ENCODE measurements around the gene LIMK2.
"Not testable (repeated sequence)": the region's sequence is repeated elsewhere in the genome, so short reads cannot be mapped to it uniquely, and the experiment has no call there.

The LIMK2 gene

GRCh38 chr22:31187627-31188026, 24.5 kb upstream of the LIMK2 start:
- peaks cover 64% of the 10 kb centered on the region for H3K36me3 ChIP-seq (ENCODE audit: control insufficient read depth, insufficient read depth, low read length)
- no peak overlapping the region for H3K4me3 ChIP-seq (ENCODE audit: extremely low read depth, insufficient read depth, low read length, poor library complexity, severe bottlenecking)
- 90 to 100% methylated on average over 3 to 4 of the region's 6 CpGs for WGBS, 2 experiments (ENCODE audit: insufficient coverage in 2 of 2)
- H3K9me3 ChIP-seq (ENCODE audit: control insufficient read depth, low read length), result no peaks in the 10 kb centered on the region
- H3K4me1 ChIP-seq (ENCODE audit: control insufficient read depth, insufficient read depth, low read length, poor library complexity, severe bottlenecking), result no peaks in the 10 kb centered on the region
- H3K27ac ChIP-seq (ENCODE audit: low read depth, low read length, severe bottlenecking), result no peak overlapping the region

- H3K4me1 ChIP-seq (ENCODE audit: control insufficient read depth, insufficient read depth, low read length, poor library complexity, severe bottlenecking), result no peaks in the 10 kb centered on the region
- 80 to 89% methylated on average over 1 of the region's 2 CpGs for WGBS, 2 experiments (ENCODE audit: insufficient coverage in 2 of 2)
- H3K9me3 ChIP-seq (ENCODE audit: control insufficient read depth, low read length), result no peaks in the 10 kb centered on the region
- H3K4me3 ChIP-seq (ENCODE audit: extremely low read depth, insufficient read depth, low read length, poor library complexity, severe bottlenecking), result no peak overlapping the region
- no peak overlapping the region for H3K27ac ChIP-seq (ENCODE audit: low read depth, low read length, severe bottlenecking)
- peaks cover 75% of the 10 kb centered on the region for H3K36me3 ChIP-seq (ENCODE audit: control insufficient read depth, insufficient read depth, low read length)
Measured at GRCh38 chr22:31192513-31192912, 19.6 kb upstream of the LIMK2 start.

- 66 to 86% methylated on average over 2 of the region's 3 CpGs for WGBS, 2 experiments (ENCODE audit: insufficient coverage in 2 of 2)
- H3K4me3 ChIP-seq (ENCODE audit: extremely low read depth, insufficient read depth, low read length, poor library complexity, severe bottlenecking), result no peak overlapping the region
- no peaks in the 10 kb centered on the region for H3K4me1 ChIP-seq (ENCODE audit: control insufficient read depth, insufficient read depth, low read length, poor library complexity, severe bottlenecking)
- H3K36me3 ChIP-seq (ENCODE audit: control insufficient read depth, insufficient read depth, low read length), result peaks cover 71% of the 10 kb centered on the region
- H3K9me3 ChIP-seq (ENCODE audit: control insufficient read depth, low read length), result no peaks in the 10 kb centered on the region
- no peak overlapping the region for H3K27ac ChIP-seq (ENCODE audit: low read depth, low read length, severe bottlenecking)
Measured at GRCh38 chr22:31193092-31193491, 19.0 kb upstream of the LIMK2 start.

- 80 to 100% methylated on average over 1 to 4 of the region's 5 CpGs for WGBS, 2 experiments (ENCODE audit: insufficient coverage in 2 of 2)
- not testable (repeated sequence) for H3K9me3 ChIP-seq (ENCODE audit: control insufficient read depth, low read length); H3K4me3 ChIP-seq (ENCODE audit: extremely low read depth, insufficient read depth, low read length, poor library complexity, severe bottlenecking); H3K27ac ChIP-seq (ENCODE audit: low read depth, low read length, severe bottlenecking); H3K4me1 ChIP-seq (ENCODE audit: control insufficient read depth, insufficient read depth, low read length, poor library complexity, severe bottlenecking)
- peaks cover 69% of the 10 kb centered on the region for H3K36me3 ChIP-seq (ENCODE audit: control insufficient read depth, insufficient read depth, low read length)
Measured at GRCh38 chr22:31194681-31195080, 17.4 kb upstream of the LIMK2 start.

GRCh38 chr22:31199187-31199586, 12.9 kb upstream of the LIMK2 start:
- Histone ChIP-seq H3K9me3 (ENCODE audit: control insufficient read depth, low read length) (no peaks in the 10 kb centered on the region), H3K36me3 (ENCODE audit: control insufficient read depth, insufficient read depth, low read length) (peaks cover 60% of the 10 kb centered on the region), H3K4me3 (ENCODE audit: extremely low read depth, insufficient read depth, low read length, poor library complexity, severe bottlenecking) (no peak overlapping the region), H3K4me1 (ENCODE audit: control insufficient read depth, insufficient read depth, low read length, poor library complexity, severe bottlenecking) (no peaks in the 10 kb centered on the region), H3K27ac (ENCODE audit: low read depth, low read length, severe bottlenecking) (no peak overlapping the region)
- WGBS, 2 experiments (ENCODE audit: insufficient coverage in 2 of 2), result 92 to 100% methylated on average over 1 to 3 of the region's 3 CpGs

- H3K27ac ChIP-seq (ENCODE audit: low read depth, low read length, severe bottlenecking); H3K4me1 ChIP-seq (ENCODE audit: control insufficient read depth, insufficient read depth, low read length, poor library complexity, severe bottlenecking); H3K4me3 ChIP-seq (ENCODE audit: extremely low read depth, insufficient read depth, low read length, poor library complexity, severe bottlenecking); H3K9me3 ChIP-seq (ENCODE audit: control insufficient read depth, low read length): not testable (repeated sequence)
- peaks cover 39% of the 10 kb centered on the region for H3K36me3 ChIP-seq (ENCODE audit: control insufficient read depth, insufficient read depth, low read length)
- 96% methylated on average over 6 of the region's 8 CpGs; no CpG with 5 or more reads in 1 of the 2 experiments for WGBS, 2 experiments (ENCODE audit: insufficient coverage in 2 of 2)
Measured at GRCh38 chr22:31204352-31204984, 7.6 kb upstream of the LIMK2 start.

GRCh38 chr22:31205059-31205458, 7.0 kb upstream of the LIMK2 start:
- peaks cover 33% of the 10 kb centered on the region for H3K36me3 ChIP-seq (ENCODE audit: control insufficient read depth, insufficient read depth, low read length)
- 83 to 100% methylated on average over 1 of the region's 4 CpGs for WGBS, 2 experiments (ENCODE audit: insufficient coverage in 2 of 2)
- not testable (repeated sequence) for H3K4me1 ChIP-seq (ENCODE audit: control insufficient read depth, insufficient read depth, low read length, poor library complexity, severe bottlenecking); H3K9me3 ChIP-seq (ENCODE audit: control insufficient read depth, low read length); H3K4me3 ChIP-seq (ENCODE audit: extremely low read depth, insufficient read depth, low read length, poor library complexity, severe bottlenecking); H3K27ac ChIP-seq (ENCODE audit: low read depth, low read length, severe bottlenecking)

GRCh38 chr22:31206460-31206859, 5.6 kb upstream of the LIMK2 start:
- not testable (repeated sequence) for H3K9me3 ChIP-seq (ENCODE audit: control insufficient read depth, low read length); H3K4me1 ChIP-seq (ENCODE audit: control insufficient read depth, insufficient read depth, low read length, poor library complexity, severe bottlenecking); H3K4me3 ChIP-seq (ENCODE audit: extremely low read depth, insufficient read depth, low read length, poor library complexity, severe bottlenecking); H3K27ac ChIP-seq (ENCODE audit: low read depth, low read length, severe bottlenecking)
- 95 to 100% methylated on average over 1 to 2 of the region's 3 CpGs for WGBS, 2 experiments (ENCODE audit: insufficient coverage in 2 of 2)
- H3K36me3 ChIP-seq (ENCODE audit: control insufficient read depth, insufficient read depth, low read length), result peaks cover 20% of the 10 kb centered on the region

GRCh38 chr22:31206896-31207687, 5.0 kb upstream of the LIMK2 start:
- Histone ChIP-seq H3K36me3 (ENCODE audit: control insufficient read depth, insufficient read depth, low read length) (peaks cover 15% of the 10 kb centered on the region), H3K4me3 (ENCODE audit: extremely low read depth, insufficient read depth, low read length, poor library complexity, severe bottlenecking) (no peak overlapping the region), H3K4me1 (ENCODE audit: control insufficient read depth, insufficient read depth, low read length, poor library complexity, severe bottlenecking) (peaks cover 5% of the 10 kb centered on the region), H3K27ac (ENCODE audit: low read depth, low read length, severe bottlenecking) (no peak overlapping the region), H3K9me3 (ENCODE audit: control insufficient read depth, low read length) (no peaks in the 10 kb centered on the region)
- 88 to 92% methylated on average over 7 of the region's 8 CpGs for WGBS, 2 experiments (ENCODE audit: insufficient coverage in 2 of 2)

GRCh38 chr22:31210556-31211421, 1.3 kb upstream of the LIMK2 start:
- Histone ChIP-seq H3K27ac (ENCODE audit: low read depth, low read length, severe bottlenecking) (peak overlapping the region; percentile 2), H3K4me1 (ENCODE audit: control insufficient read depth, insufficient read depth, low read length, poor library complexity, severe bottlenecking) (peaks cover 11% of the 10 kb centered on the region), H3K4me3 (ENCODE audit: extremely low read depth, insufficient read depth, low read length, poor library complexity, severe bottlenecking) (no peak overlapping the region), H3K9me3 (ENCODE audit: control insufficient read depth, low read length) (no peaks in the 10 kb centered on the region), H3K36me3 (ENCODE audit: control insufficient read depth, insufficient read depth, low read length) (peaks cover 17% of the 10 kb centered on the region)
- WGBS, 2 experiments (ENCODE audit: insufficient coverage in 2 of 2), result 100% methylated on average over 3 to 5 of the region's 8 CpGs

Measured in mesodermal cell (in vitro differentiated cells).